Inflammatory macrophage (primary cell): Measurements from ENCODE around the gene PALM.
"Not testable (repeated sequence)": the region's sequence is repeated elsewhere in the genome, so short reads cannot be mapped to it uniquely, and the experiment has no call there.

Experiments used
- DNase-seq, 2 donors: peaks; one replicate each; pipeline ENCODE4 v3.0.0-alpha.2; 2020 to 2022

PALM gene

DNA sequence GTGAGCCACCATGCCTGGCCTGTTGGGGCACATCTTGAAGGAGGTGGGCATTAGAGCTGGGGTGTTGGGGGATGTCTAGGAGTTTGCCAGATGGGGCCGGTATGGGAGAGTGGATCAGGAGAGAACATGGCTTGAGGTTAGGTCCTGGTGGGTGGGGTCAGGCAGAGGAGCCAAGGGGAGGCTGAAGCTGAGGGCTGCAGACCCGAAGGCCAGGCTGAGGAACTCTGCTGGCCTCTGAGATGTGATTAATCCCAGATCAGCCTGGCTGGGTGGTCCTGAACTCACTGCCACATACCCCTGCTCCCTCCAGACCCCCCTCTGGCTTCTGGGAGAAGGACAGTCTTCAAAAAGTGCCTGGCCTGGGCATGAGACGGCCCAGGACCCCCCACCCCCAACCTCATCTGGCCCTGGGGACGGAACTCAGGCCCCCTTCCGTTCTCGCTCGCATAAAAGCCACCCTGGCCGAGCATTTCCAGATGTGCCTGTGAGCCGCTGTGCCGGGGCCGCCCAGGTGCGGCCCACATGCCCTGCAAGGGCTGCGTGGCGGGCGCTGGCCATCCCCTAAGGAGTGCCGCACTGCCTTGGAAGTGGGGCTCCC lies 29.8 kb upstream of the PALM start:
- no peak for DNase-seq

DNA sequence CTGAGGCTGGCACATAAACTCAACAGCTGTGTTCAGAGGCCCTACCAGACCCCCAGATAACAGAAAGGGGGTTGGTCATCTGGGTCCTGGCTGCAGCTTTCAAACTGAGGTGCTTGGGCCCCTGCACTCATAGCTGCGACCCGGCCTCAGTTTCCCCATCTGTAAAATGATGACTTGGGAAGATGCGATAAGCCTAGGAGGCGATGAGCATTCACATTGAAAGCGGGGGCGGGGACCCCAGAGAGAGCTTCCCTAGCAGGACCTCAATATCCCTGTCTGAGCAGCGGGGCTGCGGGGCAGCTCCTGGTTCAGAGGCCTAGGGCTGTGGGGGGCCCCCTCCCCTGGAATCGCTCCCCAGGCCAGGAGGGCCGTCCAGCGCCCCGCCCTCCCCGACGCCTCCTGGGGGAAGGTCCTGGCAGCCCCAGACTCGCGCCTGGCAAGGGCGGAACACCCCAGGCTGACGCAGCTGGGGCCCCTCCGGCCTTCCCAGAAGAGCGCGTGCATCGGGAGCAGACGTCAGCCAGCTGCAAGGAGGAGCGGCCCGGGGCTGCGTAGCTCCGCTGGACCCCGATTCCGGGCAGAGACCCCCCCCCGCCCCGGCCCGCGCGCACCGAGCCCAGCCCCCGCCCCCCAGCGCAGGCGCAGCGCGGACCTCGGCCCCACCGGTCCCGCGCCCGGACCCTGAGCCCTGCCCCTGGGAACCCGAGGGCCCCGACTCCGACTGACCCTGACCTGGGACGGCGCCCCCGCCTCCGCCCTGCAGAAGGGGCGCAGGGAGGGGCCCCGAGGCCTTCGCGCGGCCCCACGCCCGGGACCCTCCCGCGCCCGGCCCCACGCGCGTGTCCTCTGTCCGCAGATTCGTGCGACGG lies 29.1 kb upstream of the PALM start:
- peak; percentile 17 to 63 for DNase-seq

GRCh38 chr19:680287-681028 lies 28.3 kb upstream of the PALM start:
- peak; percentile 99 for DNase-seq

DNA sequence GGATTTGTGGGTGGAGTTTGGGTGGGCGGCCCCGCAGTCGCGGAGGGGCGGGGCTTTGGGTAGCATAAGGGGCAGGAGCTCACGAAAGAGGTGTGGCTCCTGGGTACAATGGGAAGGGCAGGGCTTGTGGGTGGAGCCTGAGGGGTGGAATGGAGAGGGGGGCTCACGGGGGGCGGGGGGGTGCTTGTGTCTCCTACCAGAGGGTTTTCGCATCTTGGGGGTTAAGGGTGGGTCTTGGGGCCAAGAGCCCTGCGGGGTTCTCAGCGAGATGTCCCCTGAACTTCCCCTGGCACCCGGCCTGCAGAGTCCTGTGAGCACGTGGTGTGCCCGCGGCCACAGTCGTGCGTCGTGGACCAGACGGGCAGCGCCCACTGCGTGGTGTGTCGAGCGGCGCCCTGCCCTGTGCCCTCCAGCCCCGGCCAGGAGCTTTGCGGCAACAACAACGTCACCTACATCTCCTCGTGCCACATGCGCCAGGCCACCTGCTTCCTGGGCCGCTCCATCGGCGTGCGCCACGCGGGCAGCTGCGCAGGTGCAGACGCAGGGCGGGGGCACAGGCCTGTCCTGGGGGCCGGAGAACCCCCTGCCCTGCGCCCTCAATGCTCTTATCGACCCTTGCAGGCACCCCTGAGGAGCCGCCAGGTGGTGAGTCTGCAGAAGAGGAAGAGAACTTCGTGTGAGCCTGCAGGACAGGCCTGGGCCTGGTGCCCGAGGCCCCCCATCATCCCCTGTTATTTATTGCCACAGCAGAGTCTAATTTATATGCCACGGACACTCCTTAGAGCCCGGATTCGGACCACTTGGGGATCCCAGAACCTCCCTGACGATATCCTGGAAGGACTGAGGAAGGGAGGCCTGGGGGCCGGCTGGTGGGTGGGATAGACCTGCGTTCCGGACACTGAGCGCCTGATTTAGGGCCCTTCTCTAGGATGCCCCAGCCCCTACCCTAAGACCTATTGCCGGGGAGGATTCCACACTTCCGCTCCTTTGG lies 27.4 kb upstream of the PALM start:
- DNase-seq = peak; percentile 97

DNA sequence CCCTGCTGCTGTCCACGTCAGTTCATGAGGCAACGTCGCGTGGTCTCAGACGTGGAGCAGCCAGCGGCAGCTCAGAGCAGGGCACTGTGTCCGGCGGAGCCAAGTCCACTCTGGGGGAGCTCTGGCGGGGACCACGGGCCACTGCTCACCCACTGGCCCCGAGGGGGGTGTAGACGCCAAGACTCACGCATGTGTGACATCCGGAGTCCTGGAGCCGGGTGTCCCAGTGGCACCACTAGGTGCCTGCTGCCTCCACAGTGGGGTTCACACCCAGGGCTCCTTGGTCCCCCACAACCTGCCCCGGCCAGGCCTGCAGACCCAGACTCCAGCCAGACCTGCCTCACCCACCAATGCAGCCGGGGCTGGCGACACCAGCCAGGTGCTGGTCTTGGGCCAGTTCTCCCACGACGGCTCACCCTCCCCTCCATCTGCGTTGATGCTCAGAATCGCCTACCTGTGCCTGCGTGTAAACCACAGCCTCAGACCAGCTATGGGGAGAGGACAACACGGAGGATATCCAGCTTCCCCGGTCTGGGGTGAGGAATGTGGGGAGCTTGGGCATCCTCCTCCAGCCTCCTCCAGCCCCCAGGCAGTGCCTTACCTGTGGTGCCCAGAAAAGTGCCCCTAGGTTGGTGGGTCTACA lies 25.9 kb upstream of the PALM start:
- DNase-seq = no peak

GRCh38 chr19:685454-685931 lies 23.2 kb upstream of the PALM start:
- no peak for DNase-seq

GRCh38 chr19:686589-687297 lies 22.0 kb upstream of the PALM start:
- DNase-seq = no peak

GRCh38 chr19:687569-688166 lies 21.1 kb upstream of the PALM start:
- DNase-seq = no peak

- DNase-seq = no peak
Observed at GRCh38 chr19:688214-688613, 20.5 kb upstream of the PALM start.

- DNase-seq = no peak
Observed at GRCh38 chr19:688992-689391, 19.7 kb upstream of the PALM start.

DNA sequence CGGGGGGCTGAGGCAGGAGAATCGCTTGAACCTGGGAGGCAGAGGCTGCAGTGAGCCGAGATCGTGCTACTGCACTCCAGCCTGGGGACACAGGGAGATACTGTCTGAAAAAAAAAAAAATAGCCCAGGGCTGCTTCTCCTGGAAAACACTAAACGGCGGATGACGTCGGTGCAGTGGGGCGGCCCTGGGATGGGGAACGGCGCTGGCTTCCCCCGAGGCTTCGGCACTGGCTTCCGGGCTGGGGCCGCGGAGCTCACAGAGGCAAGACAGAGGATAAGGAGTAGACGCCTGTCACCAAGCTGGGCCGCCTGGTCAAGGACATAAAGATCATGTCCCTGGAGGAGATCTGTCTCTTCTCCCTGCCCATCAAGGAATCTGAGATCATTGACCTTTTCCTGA lies 18.5 kb upstream of the PALM start:
- DNase-seq = no peak

DNA sequence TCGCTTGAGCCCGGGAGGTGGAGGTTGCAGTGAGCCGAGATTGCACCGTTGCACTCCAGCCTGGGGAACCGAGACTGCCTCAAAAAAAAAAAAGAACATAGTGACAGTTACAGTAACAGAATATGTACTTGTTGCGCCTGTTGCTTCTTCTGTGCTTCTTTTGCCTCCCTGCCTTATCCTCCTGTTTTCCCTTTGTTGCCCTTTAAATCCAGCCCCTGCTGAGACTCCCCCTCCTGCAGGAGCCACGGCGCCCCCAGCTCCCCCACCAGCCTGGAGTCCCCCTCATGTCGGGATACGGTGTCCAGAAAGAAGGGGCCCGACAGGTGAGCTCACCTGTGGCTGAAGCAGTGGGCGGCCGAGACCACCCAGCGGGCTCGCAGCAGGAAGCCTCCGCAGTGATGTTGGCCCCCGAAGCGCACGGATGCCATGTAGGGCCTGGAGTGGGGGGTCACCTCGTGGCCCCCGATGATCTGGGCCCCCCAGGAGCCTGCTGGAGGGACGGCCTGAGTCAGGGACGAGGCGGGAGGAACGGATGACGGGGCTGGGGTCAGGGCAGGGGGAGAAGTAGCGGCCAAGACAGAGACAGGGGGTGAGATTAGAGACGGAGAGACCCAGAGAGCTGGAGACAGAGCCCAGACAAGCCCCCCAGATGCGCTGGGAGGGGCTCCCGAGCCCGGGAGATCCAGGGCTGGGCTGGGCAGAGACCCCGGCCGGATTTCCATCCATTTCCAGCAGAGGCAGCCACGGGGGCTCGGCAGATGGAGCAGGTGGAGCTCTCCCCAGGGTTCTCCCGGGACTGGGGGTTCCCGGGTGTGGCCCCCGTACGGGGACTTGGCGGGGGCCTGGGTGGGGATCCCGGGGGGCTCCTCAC lies 14.0 kb upstream of the PALM start:
- no peak for DNase-seq

DNA sequence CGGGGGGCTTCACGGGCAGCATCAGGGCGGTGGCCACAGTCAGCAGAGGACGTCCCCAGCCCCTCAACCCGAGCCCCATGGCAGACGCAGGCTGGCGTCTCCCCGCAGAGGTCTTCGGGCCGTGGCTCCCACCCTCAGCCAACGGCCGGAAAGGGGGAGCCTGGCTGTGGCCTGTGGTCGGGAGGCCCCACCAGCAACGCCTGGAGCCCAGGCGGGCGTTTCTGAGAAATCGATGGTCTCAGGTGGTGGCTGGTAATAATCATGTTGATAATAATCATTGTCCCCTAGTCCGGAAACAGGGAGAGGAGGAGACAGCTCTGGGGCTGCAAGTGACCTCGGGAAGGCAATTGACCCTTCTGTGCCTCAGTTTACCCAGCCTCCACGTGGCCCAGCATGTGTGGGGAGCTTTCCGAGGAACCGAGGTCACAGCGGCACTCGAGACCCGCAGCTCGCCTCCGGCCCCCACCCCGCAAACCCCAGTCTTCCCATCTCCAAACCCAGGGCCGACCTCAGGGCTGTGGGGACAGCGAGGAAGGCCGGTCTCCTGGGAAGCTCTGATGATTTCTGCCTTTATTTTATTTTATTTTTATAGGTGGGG lies 13.3 kb upstream of the PALM start, which contains the start of gene PRSS57:
Gene PRSS57, minus strand, starts transcription at position 101 of the 598 bp plus-strand sequence. Its CDS starts 22 bp downstream, at position 79.
- no peak for DNase-seq

- DNase-seq = not testable (repeated sequence)
Observed at GRCh38 chr19:698529-698928, 10.2 kb upstream of the PALM start.

GRCh38 chr19:699885-700284 lies 8.8 kb upstream of the PALM start:
- peak in 1 of 2 donors; percentile 19 for DNase-seq

- DNase-seq = not testable (repeated sequence)
Observed at GRCh38 chr19:702847-703246, 5.9 kb upstream of the PALM start.

- peak in 1 of 2 donors; percentile 12 for DNase-seq
Observed at GRCh38 chr19:703329-703650, 5.4 kb upstream of the PALM start.

DNA sequence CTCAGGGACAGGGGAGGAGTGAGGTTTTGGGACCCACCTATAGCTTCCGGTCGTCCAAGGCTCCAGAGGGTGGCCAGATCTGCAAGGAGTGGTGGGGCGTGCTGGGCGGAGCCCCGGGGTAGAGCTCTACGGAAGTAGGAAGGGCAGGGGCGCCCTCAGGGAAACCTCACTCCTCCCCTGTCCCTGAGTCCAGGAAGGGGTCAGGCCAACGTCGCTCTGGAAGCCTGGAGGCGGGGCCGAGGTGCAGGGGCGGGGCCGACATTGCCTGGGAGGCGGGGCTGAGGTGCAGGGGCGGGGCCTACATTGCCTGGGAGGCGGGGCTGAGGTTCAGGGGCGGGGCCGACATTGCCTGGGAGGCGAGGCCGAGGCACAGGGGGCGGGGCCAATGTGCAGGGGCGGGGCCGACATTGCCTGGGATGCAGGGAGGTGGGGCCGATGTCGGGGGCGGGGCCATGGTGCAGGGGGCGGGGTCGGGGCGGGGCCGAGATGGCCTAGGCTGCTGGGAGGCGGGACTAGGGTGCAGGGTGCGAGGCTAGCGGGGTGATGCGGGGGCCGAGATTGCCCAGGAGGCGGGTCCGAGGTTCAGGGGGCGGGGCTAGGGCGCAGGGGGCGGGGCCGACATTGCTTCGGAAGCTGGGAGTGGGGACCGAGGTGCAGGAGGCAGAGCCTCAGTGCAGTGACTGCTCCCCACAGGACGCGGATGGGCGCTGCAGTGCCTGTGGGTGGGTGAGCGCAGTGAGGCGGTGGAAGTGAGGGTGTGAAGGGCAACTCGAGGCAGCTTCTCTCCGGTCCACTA lies 4.9 kb upstream of the PALM start:
- peak; percentile 88 to 91 for DNase-seq
